ENCODE measurements around the gene LRRC71.

The LRRC71 gene

GRCh38 chr1:156898161-156898566 lies 22.3 kb upstream of the LRRC71 start:
- ChIA-PET POLR2A (ENCODE audit: low non-redundant PET) (no interaction called here), CTCF (interaction anchor here (0.6 to 1.9 kb wide), 4 partner anchors 9 to 236 kb away, joined by 3 to 16 read pairs (median 4); no protein-coding TSS in a partner anchor)
- TF ChIP-seq, protein P1, sequence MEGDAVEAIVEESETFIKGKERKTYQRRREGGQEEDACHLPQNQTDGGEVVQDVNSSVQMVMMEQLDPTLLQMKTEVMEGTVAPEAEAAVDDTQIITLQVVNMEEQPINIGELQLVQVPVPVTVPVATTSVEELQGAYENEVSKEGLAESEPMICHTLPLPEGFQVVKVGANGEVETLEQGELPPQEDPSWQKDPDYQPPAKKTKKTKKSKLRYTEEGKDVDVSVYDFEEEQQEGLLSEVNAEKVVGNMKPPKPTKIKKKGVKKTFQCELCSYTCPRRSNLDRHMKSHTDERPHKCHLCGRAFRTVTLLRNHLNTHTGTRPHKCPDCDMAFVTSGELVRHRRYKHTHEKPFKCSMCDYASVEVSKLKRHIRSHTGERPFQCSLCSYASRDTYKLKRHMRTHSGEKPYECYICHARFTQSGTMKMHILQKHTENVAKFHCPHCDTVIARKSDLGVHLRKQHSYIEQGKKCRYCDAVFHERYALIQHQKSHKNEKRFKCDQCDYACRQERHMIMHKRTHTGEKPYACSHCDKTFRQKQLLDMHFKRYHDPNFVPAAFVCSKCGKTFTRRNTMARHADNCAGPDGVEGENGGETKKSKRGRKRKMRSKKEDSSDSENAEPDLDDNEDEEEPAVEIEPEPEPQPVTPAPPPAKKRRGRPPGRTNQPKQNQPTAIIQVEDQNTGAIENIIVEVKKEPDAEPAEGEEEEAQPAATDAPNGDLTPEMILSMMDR (conservative IDR thresholded peaks at IDR 0.05; ENCODE audit: low read depth) = no peak
- peak; percentile 51 for DNase-seq (ENCODE audit: low spot score)
- H3K27ac ChIP-seq = peak overlapping the region; percentile 99

DNA sequence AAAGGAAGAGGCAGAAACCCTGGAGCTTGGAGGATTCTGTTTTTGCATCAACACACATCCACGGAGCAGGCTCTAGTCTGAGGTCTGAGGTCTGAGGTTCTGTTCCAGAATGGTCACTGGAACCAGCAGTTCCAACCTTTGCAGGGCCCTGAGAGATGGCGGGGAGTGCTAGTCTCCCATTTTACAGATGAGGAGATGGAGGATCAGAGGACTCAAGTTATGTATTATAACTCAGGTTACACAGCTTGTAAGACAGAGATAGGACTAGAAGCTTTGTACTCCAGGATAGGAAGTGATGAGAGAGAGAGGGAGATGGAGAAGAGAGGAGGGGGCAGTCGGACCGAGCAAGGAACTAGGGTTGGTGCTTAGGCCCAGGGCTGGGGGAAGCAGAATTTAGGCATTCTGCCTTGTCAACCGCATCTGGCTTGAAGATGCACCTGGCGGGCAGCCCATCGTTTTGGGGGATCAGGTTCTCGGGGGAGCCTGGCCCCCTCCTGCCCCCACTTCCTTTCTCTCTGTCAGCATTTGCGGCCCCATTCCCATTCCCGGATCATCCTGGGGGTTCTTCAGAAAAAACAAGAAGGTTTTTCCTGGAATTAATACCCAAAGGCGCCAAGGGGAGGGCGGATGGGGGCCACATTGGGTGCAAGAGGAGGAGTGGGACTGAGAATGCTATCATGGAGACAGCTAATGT lies 21.3 kb upstream of the LRRC71 start:
- DNase-seq (ENCODE audit: low spot score) = no peak
- H3K27ac ChIP-seq = peak overlapping the region; percentile 99
- CTCF ChIA-PET = interaction anchor here (0.6 to 1.5 kb wide), 5 partner anchors 9 to 399 kb away, joined by 3 to 7 read pairs (median 4); partner anchors contain the start of gene MEF2D
- TF ChIP-seq, protein P1 (conservative IDR thresholded peaks at IDR 0.05; ENCODE audit: low read depth) = no peak
- POLR2A ChIA-PET (ENCODE audit: low non-redundant PET) = no interaction called here

- TF ChIP-seq, protein P1 (conservative IDR thresholded peaks at IDR 0.05; ENCODE audit: low read depth) = no peak
- H3K27ac ChIP-seq = peak overlapping the region; percentile 99
- ChIA-PET POLR2A (ENCODE audit: low non-redundant PET) (no interaction called here), CTCF (interaction anchor here (0.6 to 0.7 kb wide), 4 partner anchors 10 to 400 kb away, joined by 3 to 7 read pairs (median 4); partner anchors contain the start of gene MEF2D)
- no peak for DNase-seq (ENCODE audit: low spot score)
Observed at GRCh38 chr1:156899956-156900718, 20.3 kb upstream of the LRRC71 start.

GRCh38 chr1:156900896-156901589 lies 19.4 kb upstream of the LRRC71 start:
- TF ChIP-seq, protein P1 (conservative IDR thresholded peaks at IDR 0.05; ENCODE audit: low read depth) = no peak
- peak overlapping the region; percentile 99; the same call in 1 of the 2 replicates for H3K27ac ChIP-seq
- ChIA-PET CTCF (interaction anchor here (1.3 kb wide), 1 partner anchor 27 kb away, joined by 7 read pairs; no protein-coding TSS in a partner anchor), POLR2A (ENCODE audit: low non-redundant PET) (no interaction called here)
- no peak for DNase-seq (ENCODE audit: low spot score)

- ChIA-PET CTCF (interaction anchor here (1.3 kb wide), 1 partner anchor 26 kb away, joined by 7 read pairs; no protein-coding TSS in a partner anchor), POLR2A (ENCODE audit: low non-redundant PET) (no interaction called here)
- peak overlapping the region; percentile 99; the same call in 1 of the 2 replicates for H3K27ac ChIP-seq
- no peak for DNase-seq (ENCODE audit: low spot score)
- TF ChIP-seq, protein P1 (conservative IDR thresholded peaks at IDR 0.05; ENCODE audit: low read depth) = no peak
Observed at GRCh38 chr1:156901590-156901900, 18.9 kb upstream of the LRRC71 start.
